ENCODE data around the gene TMEM121. TPM values are rescaled to one million over a fixed set of nuclear protein-coding genes. Genes with fewer than 3 reads are reported as not detected.
A peak's percentile ranks its signal among the peaks of the same experiment; 100 is the strongest.

Gene TMEM121
- total and polyA plus RNA-seq, 2 donors (not counting 1 experiment from before 2014, with no cell fraction given), result 0.99 to 3.7 TPM

DNA sequence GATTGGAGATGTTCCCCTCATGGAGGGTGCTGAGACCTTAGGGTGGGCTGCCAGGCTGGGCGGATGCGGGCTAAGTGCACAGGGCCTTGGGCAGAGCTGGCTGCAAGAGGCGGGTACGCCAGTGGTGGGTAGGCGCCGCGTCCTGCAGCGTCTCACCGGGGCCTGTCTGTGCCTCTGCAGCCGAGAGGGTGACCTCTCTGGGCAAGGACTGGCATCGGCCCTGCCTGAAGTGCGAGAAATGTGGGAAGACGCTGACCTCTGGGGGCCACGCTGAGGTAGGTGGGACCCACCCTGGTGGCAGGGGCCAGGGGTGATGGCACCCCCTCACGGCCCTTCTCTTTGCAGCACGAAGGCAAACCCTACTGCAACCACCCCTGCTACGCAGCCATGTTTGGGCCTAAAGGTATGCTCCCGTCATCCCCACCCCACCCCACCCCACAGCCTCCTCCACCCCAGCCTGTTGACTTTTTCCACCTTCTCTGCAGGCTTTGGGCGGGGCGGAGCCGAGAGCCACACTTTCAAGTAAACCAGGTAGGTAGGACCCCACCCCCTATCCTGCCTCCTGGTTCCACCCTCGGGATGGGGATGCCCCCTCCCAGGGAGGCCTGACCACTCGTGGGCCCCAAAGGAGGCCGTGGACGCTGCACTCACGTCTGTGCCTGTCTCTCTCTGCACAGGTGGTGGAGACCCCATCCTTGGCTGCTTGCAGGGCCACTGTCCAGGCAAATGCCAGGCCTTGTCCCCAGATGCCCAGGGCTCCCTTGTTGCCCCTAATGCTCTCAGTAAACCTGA is 38.2 kb upstream of the TMEM121 start:
- TF ChIP-seq EZH2 (IDR thresholded peaks at IDR 0.05; ENCODE audit: borderline replicate concordance, insufficient read depth, low read depth, low read length, poor library complexity, severe bottlenecking), result no peak
- TF ChIP-seq, protein P1, sequence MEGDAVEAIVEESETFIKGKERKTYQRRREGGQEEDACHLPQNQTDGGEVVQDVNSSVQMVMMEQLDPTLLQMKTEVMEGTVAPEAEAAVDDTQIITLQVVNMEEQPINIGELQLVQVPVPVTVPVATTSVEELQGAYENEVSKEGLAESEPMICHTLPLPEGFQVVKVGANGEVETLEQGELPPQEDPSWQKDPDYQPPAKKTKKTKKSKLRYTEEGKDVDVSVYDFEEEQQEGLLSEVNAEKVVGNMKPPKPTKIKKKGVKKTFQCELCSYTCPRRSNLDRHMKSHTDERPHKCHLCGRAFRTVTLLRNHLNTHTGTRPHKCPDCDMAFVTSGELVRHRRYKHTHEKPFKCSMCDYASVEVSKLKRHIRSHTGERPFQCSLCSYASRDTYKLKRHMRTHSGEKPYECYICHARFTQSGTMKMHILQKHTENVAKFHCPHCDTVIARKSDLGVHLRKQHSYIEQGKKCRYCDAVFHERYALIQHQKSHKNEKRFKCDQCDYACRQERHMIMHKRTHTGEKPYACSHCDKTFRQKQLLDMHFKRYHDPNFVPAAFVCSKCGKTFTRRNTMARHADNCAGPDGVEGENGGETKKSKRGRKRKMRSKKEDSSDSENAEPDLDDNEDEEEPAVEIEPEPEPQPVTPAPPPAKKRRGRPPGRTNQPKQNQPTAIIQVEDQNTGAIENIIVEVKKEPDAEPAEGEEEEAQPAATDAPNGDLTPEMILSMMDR (IDR thresholded peaks at IDR 0.05), result no peak
- H3K27me3 Mint-ChIP-seq, result no peaks in the 10 kb centered on the region
- peaks cover 0 to 9% of the 10 kb centered on the region in 2 experiments for H3K36me3 ChIP-seq (replicated peaks in 1 of 2; ENCODE audit: control extremely low read depth in 1 of 2, control insufficient read depth in 1 of 2, extremely low read depth in 1 of 2, insufficient read depth in 2 of 2, low read length in 1 of 2)
- 61% methylated on average over 26 of the region's 26 CpGs for WGBS (ENCODE audit: insufficient coverage)
- DNase-seq, result peak; percentile 42
- H3K27ac ChIP-seq (ENCODE audit: low read length in 2 of 2), result peak overlapping the region; percentile 95 to 99
- ChIA-PET CTCF (interaction anchor here (0.9 to 4.5 kb wide), 6 partner anchors 9 to 123 kb away, joined by 3 to 121 read pairs (median 22); no protein-coding TSS in a partner anchor), POLR2A (no interaction called here)
- intact Hi-C loops (cut with micrococcal nuclease), result loop anchor here (10.0 kb wide), 1 partner anchor 423 kb away; the partner anchor contains the start of gene GPR132
- H3K4me3 Mint-ChIP-seq, result peak overlapping the region; percentile 90
- H3K4me2 ChIP-seq (replicated peaks; ENCODE audit: low read depth, low read length, poor library complexity, severe bottlenecking), result peak overlapping the region; percentile 100
- peak overlapping the region; percentile 30 for H2AFZ ChIP-seq (ENCODE audit: insufficient read depth, low read depth, low read length, poor library complexity, severe bottlenecking)
- no peaks in the 10 kb centered on the region for H3K9me3 Mint-ChIP-seq (ENCODE audit: insufficient read depth)
- H4K20me1 ChIP-seq (ENCODE audit: control insufficient read depth, insufficient read depth, low read length, poor library complexity, severe bottlenecking), result peaks cover 26% of the 10 kb centered on the region
- no peaks in the 10 kb centered on the region for H3K9me3 ChIP-seq (ENCODE audit: control extremely low read depth in 1 of 3, control insufficient read depth in 2 of 3, insufficient read depth in 1 of 3, low read length in 2 of 3)
- peak overlapping the region; percentile 97 for H3K27ac Mint-ChIP-seq
- peak overlapping the region; percentile 96 for H3K9ac ChIP-seq (ENCODE audit: low read length)
- peaks cover 47% of the 10 kb centered on the region for H3K4me1 Mint-ChIP-seq
- peaks cover 9% of the 10 kb centered on the region for H3K79me2 ChIP-seq (ENCODE audit: control insufficient read depth, insufficient read depth, low read length)
- peak overlapping the region in 4 of 5 experiments; percentile 59 to 88 (median 76) for H3K4me3 ChIP-seq (ENCODE audit: control extremely low read depth in 1 of 5, extremely low read depth in 1 of 5, insufficient read depth in 1 of 5, low read depth in 2 of 5, low read length in 4 of 5)
- H3K4me1 ChIP-seq (ENCODE audit: control insufficient read depth in 2 of 2, insufficient read depth in 2 of 2, low read length in 2 of 2), result peaks cover 39 to 71% of the 10 kb centered on the region in 2 donors
- H3K27me3 ChIP-seq (replicated peaks in 1 of 4; ENCODE audit: control extremely low read depth in 1 of 4, control insufficient read depth in 3 of 4, insufficient read depth in 4 of 4, low read length in 3 of 4), result no peaks in the 10 kb centered on the region
- no peak for ATAC-seq (ENCODE audit: low read depth)
